SIG-M5 (cell line): ENCODE data around the gene SAP25.
"Not testable (repeated sequence)": the region's sequence is repeated elsewhere in the genome, so short reads cannot be mapped to it uniquely, and the experiment has no call there.

Experiments used
- DNase-seq: peaks from one replicate; lab custom pipeline; 2025; lab: John Stamatoyannopoulos, UW

Gene SAP25

DNA sequence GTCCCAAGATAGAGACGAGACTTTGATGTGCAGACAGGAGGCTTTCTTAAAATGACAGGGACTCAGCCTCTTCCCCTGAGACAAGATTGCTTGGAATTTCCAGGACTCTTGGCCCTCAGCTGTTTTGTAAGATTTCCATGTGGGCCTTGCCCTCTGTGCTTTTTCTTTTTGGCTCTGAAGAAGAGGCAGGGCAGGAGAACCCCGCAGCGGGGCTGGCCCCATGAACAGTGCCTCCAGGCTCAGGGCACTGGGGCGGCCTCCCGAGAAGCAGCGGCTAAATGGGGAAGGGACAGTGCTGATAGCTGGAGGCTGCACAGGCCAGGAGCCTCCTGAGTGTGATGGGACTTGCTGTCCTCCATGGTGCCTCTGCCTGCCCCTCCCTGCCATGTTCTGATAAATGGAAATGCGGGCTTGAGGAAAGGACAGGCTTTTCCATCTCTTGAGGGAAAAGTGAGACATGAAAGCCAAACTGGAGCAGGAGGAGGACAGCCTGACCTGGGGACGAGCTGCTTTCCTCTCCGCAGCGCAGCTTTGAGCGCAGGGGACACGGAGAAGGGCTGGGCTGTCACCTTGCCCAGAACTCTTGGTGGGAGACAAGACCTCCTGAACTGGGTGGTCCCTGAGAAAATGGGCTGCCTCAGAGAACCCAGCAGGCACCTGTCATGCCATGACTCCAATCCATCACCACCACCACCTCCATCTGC, 12.1 kb downstream of the SAP25 start:
- DNase-seq: no peak

DNA sequence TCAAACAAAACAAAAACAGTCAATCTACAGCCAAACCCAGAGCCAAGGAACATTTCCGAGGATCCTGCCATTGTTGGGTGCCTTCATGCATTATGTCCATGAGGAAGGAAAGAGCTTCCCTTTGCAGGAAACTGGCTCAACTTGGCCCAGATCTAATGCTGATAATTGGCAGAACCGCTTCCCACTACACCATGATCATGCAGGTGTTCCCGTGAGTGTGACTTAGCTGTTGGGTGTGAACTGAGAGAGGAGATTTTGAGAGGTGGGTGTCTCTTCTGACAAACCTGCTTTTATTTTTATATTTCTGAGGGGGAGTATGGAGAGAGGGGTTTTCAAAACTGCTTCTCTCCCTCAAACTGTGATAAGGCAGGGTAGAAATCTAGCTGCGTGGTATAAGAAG, 14.6 kb downstream of the SAP25 start:
- no peak for DNase-seq

DNA sequence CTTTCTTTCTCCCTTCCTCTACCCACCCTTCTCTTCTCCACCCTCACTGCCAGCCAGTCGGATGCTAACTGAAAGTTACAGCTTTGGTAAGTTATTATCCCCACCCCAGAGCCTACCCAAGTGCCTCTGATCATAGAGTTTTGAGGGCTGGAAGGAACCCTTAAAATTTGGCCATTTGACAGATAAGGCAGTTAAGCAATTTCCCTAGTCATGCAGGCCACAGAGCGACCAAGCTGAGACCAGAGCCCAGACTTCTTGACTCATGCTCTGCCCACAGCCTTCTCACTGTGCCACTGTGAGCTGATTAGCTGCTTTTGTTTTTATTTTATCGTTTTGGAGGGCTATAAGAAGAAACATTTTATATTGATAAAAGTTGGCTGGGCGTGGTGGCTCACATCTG, 17.2 kb downstream of the SAP25 start:
- DNase-seq: no peak

DNA sequence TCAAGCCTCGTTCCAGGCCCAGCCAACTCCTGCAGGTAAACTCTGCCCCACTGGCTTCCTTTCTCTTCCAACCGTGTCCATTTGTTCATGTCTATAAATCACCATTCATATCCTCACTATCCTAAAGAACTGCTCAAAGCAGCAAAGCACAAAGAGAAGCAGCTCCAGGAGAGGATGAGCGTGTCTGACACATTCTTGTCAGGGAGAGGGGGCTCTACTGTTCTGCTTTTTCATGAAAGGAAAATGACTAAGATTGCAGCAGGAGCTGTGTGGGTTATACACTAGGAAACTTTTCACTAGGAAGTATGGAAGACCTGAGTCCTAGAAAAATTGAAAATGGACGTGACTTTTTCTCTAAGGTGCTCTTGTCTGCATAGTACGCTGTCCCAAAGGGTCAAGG, 18.0 kb downstream of the SAP25 start:
- no peak for DNase-seq

DNA sequence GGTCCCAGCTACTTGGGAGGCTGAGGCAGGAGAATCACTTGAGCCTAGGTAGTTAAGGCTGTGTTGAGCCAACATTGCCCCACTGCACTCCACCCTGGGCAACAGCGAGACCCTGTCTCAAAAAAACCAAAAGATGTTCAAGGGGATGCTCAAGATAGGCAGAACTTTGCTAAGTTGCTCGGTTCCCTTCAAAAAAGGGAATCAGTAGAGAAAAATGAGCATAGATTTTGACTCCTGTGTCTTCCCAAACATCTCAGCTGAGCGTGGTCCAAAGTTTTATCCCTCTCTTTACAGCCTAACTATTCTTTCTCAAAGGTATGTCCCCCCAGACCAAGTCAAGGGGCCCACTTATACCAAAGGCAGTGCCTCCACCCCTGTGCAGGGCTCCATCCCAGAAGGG, 20.7 kb downstream of the SAP25 start:
- no peak for DNase-seq

DNA sequence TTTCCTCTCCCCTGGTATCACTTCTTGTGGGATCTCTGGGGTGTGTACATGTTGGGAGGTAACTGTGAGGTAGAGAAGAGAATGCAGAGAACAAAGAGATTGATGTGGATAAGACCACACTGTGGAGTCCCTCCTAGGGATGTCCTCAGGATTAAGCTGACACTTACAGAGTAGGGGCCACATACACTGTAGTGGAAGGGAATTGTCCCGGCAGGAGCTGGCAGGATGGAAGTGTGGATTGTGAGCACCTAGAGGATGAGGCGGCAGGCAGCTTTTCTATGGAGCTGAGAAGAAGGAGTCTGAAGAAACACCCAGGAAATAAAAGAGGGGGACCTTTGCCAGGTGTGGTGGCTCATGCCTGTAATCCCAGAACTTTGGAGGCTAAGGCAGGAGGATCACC, 21.2 kb downstream of the SAP25 start:
- no peak for DNase-seq

DNA sequence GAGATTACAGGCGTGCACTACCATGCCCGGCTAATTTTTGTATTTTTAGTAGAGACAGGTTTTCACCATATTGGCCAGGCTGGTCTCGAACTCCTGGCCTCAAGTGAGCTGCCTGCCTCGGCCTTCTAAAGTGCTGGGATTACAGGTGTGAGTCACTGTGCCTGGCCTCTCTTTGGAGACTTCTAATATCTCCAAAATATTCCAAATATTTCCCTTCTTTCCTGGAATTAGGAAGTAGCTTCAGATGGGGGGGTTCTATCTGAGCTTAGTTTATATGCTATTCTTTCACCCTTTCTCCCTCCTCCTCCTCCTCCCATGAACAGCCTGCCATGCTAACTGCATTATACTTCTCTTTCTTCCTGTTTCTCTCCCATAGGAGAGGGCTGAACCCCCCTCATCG, 25.3 kb downstream of the SAP25 start:
- not testable (repeated sequence) for DNase-seq

DNA sequence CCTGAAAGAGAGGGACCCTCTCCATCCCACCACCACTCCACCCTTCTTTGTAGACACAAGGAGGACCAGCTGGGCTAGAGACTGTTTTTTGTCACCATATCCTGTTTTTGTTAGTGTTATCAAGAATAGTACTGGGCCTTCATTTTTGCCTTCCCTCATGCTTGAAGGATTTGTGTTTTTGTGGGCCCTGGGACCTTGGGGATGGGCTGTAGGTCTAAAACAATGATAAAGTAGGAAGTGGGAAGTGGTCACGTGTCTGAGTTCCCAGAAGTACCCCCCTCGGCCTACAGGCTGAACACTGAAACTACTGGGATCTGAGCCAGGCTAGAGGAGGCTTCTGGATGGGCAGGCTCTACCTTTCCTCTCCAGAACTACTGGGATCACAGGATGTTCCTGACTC, 25.8 kb downstream of the SAP25 start:
- no peak for DNase-seq

DNA sequence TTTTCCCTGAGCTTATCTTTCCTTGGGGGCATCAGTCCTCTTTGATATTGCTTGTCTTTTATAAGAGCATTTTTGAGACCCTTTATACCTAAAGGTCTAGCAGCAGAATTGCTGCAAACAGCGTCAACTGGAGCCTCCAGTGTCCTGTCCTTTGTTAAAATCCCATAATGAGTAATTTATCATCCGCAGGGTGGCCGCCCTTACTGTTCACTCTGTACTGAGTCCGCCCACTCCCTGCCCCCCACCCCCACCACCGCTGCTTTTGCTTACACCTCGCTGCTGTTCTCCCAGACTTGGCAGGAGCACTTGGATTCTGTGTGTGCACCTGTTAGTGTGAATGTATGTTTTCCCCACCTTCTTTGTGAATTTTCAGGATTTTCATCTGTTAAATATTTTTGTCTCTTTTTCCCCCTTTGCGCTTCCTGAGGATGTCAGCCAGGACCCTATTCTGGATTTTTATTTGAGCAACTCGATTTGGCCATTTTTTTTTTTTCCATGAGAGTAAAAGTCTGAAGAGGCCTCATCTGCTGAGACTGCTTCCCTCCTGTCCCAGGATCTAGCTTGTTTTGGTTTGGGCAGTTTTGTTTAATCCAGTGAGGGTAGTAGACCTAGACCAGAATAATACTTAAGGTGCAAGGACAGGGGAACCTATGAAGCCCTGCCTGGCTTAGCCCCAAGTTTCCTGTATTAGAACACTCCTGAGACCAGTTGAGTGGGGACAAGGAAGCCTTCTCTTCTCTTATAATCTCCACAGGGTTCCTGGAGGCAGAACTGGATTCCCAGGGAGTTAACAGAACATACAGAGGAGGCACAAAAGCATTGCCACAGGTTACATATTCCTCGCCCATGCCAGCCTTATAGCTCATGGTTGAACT, 26.5 kb downstream of the SAP25 start:
- no peak for DNase-seq

DNA sequence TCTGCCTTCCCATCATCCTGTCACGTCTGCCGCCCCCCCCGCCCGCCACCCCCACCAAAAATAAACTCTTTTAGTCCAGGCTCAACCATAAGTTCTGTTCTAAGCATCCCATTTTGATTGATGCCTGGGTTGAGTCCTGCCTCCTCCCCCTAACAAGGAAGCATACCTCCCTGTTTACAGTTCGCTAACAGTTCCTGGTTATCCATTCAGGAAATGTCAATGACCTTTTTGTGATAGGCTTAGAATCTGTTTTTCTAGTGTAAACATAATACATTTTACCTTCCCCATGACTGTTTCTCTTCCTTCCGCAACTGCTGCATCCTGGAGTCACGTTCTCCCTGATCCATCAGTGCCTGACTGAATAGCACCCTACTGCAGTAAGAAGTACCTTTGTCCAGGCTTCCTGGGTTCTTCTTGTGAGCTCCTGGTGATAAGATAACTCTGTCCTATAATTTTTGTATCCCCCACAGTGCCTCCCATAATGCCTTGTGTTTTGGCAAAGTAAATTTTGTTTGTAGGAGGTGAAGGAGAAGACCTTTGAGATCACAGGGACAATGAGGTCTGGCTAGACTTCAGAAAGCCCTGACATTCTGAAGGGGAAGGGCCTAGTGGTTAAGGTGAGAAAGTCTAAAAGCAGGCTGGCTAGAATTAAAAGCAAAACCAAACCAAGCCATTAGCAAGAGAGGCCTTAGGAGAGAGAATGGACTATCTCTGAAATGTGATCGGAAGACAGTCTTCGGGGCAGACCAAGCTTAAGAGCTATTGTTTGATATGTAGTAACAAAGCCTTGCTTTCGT, 27.4 kb downstream of the SAP25 start:
- DNase-seq: no peak

DNA sequence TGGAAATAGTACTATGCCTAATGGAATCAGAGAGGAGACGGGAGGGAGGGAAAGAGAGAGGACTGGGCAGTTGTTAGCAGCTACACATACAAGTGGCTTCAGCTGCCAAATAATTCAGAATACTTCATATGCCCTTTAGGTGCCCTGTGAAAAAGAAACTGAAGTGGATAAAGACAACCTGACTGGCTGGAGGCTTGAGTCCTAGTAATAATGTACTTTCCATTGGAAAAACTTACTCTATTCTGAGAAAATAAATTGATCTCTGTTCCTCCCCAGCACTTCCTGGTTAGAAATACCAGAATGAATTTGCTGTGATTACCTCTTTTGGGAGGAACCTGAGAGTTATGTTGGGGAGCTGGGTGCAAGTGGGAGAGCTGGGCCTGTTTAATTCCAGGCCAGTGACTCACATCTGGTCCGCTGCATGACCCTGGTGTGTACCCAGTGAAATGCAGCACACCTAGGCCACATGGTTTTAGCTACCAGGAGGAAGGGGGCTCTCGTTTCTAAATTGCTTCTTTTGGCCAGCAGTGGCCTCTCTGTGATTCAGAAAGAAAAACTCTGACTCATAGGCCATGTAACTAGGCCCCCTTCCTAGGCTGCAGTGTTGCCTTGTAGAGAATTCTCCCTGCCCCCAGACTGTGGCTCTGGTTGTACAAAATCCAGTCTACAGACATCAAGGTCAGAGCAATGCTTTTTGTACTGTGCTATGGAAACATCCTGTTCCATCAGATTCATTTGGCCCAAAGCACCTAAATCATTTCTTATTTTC, 28.2 kb downstream of the SAP25 start:
- no peak for DNase-seq

DNA sequence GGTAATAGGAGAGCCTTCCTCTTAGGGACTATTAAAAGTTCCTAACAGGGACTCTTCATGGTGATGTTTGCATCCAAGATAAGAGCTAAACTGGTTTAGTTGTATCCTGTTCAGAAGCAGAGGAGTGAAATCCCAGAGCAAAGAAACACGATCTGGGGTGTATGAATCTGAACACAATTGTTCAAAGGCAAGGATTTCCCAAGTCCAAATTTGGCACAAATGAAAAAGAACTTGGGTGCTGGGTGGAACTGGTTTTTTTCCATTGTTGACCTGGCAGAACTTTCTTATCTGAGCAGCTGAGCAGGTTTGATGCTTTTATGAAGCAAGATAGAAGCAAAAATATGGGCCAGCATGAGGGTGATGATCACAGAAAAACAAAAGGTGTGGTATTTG, 28.7 kb downstream of the SAP25 start:
- no peak for DNase-seq

DNA sequence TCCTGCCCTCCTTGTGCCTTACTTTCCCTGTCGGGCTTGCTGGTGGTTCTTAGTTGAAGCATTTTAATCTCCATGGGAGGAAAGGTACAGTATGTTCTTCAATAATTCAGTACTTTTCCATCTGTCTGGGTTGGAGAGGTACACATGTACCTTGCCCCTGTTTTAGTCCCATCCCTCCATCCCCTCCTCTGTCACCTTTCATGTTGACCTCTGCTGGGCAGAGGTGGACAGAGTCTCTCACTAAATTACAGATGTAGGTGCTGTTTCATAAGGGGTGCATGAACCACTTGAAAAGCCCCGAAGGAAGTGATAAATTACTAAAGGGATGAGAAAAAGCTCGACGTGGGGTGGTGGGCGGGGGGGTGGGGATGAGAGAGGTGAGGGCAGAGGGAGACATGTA, 29.3 kb downstream of the SAP25 start:
- no peak for DNase-seq

DNA sequence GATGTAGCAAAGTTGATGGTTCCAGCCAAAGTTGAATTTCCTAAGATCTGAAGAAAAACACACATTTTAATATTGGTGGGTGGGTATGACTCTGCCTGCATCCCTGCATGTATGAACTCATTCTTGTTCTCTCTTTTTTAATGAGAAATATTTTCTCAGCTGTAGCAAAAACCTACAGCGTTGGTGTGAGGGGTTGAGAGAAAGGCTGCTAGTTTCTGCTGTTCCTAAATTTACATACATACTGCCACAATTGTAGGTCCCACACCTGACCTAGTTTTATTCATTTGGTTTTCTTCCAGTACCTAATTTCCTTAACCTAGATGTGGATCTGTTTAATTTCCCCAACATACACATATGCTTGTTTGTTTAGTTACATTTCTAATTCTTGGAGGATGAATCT, 30.1 kb downstream of the SAP25 start:
- DNase-seq: no peak

DNA sequence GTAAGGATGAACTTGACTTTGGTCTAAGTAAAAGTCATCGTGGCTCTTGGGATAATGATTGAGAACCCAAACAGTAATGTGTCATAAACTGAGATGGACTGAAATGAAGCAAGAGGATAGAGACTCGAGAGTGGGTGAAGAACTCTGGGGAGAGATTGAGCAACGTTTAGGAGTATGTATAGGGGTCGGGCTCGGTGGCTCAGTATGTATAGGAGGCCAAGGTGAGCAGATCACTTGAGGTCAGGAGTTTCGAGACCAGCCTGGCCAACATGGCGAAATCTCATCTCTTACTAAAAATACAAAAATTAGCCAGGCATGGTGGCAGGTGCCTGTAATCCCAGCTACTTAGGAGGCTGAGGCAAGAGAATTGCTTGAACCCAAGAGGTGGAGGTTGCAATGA, 32.4 kb downstream of the SAP25 start:
- DNase-seq: not testable (repeated sequence)

DNA sequence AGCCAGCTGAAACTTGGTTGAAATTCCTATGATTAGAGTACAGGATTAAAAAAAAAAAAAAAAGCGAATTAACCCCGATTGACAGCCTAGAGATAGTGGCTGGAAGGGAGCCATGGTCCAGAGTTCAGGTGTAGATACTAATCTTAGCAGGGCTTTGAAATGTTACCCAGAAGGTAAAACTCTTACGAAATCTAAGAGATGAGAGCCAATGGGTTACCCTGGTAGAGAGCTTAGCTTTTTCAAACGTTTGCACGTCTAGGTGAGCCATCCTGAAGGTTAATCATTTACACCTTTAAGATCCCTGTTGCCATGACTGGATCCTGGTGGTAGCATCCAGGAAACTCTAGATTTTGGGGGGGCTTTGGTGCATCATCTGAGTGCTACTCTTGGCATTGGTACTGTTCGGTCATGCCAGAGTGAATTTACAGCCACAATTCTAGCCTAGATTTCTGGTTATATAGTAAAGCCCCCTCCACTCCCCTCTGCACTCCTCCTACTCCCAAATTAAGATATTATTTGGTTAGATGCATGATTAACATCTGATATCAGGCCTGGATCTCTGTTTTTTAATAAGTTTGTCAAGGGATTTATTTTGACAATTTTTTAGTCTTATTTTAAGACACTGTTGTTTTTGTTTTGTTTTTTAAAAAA, 33.5 kb downstream of the SAP25 start:
- no peak for DNase-seq

DNA sequence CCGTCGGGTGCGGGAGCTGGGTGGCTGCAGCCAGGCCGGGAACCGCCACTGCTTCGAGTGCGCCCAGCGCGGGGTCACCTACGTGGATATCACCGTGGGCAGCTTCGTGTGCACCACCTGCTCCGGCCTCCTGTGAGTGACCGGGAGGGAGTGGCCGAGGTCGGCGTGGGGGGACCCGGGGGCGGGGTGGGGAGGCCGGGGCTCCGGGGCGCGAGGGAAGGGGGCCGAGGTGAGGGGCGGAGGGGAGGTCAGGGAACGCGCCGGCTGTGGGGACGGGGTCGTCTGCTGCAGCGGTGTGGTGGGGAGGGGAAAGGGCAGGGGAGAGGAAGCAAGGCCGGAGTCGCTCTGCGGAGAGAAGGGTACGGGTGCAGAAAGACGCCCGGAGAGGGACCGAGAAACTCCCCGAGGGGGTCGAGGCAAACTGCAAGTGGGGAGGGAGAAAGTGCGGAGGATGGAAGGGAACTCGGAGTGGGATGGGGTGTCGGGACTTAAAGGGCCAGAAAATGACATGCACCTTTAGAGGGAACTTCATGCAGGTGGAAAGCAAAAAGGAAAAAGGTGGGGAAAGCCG, 34.2 kb downstream of the SAP25 start:
- no peak for DNase-seq

DNA sequence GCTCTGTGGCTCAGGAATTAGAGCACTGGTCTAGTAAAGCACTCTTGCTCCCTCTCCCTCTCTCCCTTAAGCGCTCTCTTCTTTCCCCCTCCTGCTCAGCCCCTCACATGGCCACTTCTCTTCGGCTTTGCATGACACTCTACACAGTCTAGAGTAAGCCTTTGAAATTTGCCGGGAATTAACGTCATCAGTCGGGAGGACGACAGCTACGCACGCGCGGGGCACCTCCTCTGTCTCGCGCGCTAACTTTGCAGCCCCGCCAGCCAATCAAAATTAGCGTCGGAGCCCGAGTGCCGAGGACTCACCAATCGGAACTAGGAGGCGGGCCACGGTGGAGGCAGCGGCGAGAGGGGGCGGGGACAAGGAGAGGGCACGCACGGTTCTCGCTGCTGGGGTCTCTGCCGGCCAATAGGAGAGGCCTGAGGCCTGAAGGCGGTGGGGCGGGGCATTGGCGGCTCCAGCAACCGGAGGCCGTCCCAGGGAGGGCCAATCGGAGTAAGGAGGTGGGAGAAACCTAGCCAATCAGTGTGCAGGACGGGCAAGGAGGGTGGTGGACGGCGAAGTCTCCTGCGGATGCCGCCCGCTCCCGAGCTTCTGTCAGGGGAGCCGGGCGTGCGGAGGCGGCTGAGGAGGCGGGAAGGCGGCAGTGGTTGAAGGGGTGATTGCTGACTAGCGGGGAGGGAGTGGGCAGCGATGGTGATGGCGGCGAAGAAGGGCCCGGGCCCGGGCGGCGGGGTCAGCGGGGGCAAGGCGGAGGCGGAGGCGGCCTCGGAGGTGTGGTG, 34.9 kb downstream of the SAP25 start, which contains the start of gene AGFG2:
Gene AGFG2 (plus strand): TSS at position 550 of the 782 bp plus-strand sequence. CDS start 144 bp downstream, at position 694.
- peak; percentile 97 for DNase-seq

DNA sequence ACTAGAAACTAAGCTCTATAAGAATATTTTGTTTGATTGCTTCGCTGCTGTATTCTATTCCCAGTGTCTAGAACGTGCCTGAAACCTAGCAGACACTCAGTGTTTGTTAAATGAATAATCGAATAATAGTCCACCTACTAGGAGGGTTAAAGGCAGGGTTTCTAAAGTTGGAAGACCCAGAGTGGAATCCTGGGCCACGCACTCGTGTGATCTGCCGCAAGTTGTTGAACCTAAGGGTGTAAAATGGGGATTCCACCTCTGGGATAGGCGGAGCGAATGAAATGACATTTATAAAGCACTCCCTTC, 35.4 kb downstream of the SAP25 start:
- no peak for DNase-seq

DNA sequence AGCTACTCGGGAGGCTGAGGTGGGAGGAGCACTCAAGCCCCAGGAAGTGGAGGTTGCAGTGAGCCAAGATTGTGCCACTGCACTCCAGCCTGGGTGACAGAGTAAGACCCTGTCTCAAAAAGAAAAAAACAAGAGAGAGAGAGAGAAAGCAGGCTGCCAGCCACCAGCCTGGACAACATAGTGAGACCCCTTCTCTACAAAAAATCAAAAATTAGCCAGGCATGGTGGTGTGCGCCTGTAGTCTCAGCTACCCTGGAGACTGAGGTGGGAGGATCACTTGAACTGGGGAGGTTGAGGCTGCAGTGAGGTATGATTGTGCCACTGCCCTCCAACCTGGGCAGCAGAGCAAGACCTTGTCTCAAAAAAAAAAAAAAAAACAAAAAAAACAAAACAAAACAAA, 37.0 kb downstream of the SAP25 start:
- DNase-seq: not testable (repeated sequence)
